ENCODE results near the gene DAPP1.
"Not testable (repeated sequence)": the region's sequence is repeated elsewhere in the genome, so short reads cannot be mapped to it uniquely, and the experiment has no call there.

The DAPP1 gene

GRCh38 chr4:99825272-99825671 lies 8.6 kb downstream of the DAPP1 start:
- DNase-seq = no peak

- DNase-seq = no peak
These were observed 9.4 kb downstream of the DAPP1 start for GRCh38 chr4:99826016-99826415.

- no peak for DNase-seq
These were observed 10.8 kb downstream of the DAPP1 start for GRCh38 chr4:99827454-99827853.

GRCh38 chr4:99827857-99828256 lies 11.2 kb downstream of the DAPP1 start:
- no peak for DNase-seq

GRCh38 chr4:99828477-99828876 lies 11.8 kb downstream of the DAPP1 start:
- no peak for DNase-seq

GRCh38 chr4:99830051-99830450 lies 13.4 kb downstream of the DAPP1 start:
- DNase-seq = not testable (repeated sequence)

GRCh38 chr4:99832321-99832720 lies 15.7 kb downstream of the DAPP1 start:
- no peak for DNase-seq

GRCh38 chr4:99832758-99833157 lies 16.1 kb downstream of the DAPP1 start:
- no peak for DNase-seq

GRCh38 chr4:99833756-99834155 lies 17.1 kb downstream of the DAPP1 start:
- no peak for DNase-seq

GRCh38 chr4:99834569-99834968 lies 17.9 kb downstream of the DAPP1 start:
- DNase-seq = no peak

- no peak for DNase-seq
These were observed 19.3 kb downstream of the DAPP1 start for GRCh38 chr4:99835942-99836341.

- no peak for DNase-seq
These were observed 22.3 kb downstream of the DAPP1 start for GRCh38 chr4:99838927-99839326.

GRCh38 chr4:99841129-99841528 lies 24.5 kb downstream of the DAPP1 start:
- DNase-seq = no peak

- DNase-seq = no peak
These were observed 26.8 kb downstream of the DAPP1 start for GRCh38 chr4:99843413-99843812.

- no peak for DNase-seq
These were observed 27.4 kb downstream of the DAPP1 start for GRCh38 chr4:99844048-99844447.

GRCh38 chr4:99845179-99845578 lies 28.6 kb downstream of the DAPP1 start:
- DNase-seq = no peak

GRCh38 chr4:99845708-99846469 lies 29.3 kb downstream of the DAPP1 start:
- DNase-seq = no peak

GRCh38 chr4:99846891-99847290 lies 30.3 kb downstream of the DAPP1 start:
- DNase-seq = no peak

GRCh38 chr4:99847362-99847976 lies 30.8 kb downstream of the DAPP1 start:
- DNase-seq = no peak

- no peak for DNase-seq
These were observed 32.0 kb downstream of the DAPP1 start for GRCh38 chr4:99848591-99849001.

- no peak for DNase-seq
These were observed 35.6 kb downstream of the DAPP1 start for GRCh38 chr4:99852199-99852749.

- DNase-seq = no peak
These were observed 36.6 kb downstream of the DAPP1 start for GRCh38 chr4:99853190-99853589.

- no peak for DNase-seq
These were observed 37.4 kb downstream of the DAPP1 start for GRCh38 chr4:99853999-99854398.

- peak; percentile 7 for DNase-seq
These were observed 39.1 kb downstream of the DAPP1 start for GRCh38 chr4:99855678-99856077.
